Ascending aorta (tissue), 2 donors: ENCODE results near the gene ZCCHC2. TPM values are rescaled to one million over a fixed set of nuclear protein-coding genes. Genes with fewer than 3 reads are reported as not detected.
A peak's percentile ranks its signal among the peaks of the same experiment; 100 is the strongest.

Source experiments
- DNase-seq, 2 donors: peaks; one replicate each; pipeline ENCODE4 v3.0.0-alpha.2; 2019; ENCODE audit warnings: low spot score in 2 of 2
- H3K27ac ChIP-seq, 2 donors: fragments of 200-600 bp; sonication (generic); one replicate each; pipeline ENCODE4 v1.5.1; 2016 to 2017; ENCODE audit warnings: mild to moderate bottlenecking in 1 of 2
- H3K27me3 ChIP-seq: fragments of 200-600 bp; sonication (generic); one replicate; pipeline ENCODE4 v1.5.1; 2017
- H3K36me3 ChIP-seq, 2 donors: fragments of 200-600 bp; sonication (generic); one replicate each; pipeline ENCODE4 v1.5.1; 2016
- H3K4me1 ChIP-seq, 2 donors: fragments of 200-600 bp; sonication (generic); one replicate each; pipeline ENCODE4 v1.5.1; 2016 to 2017; ENCODE audit warnings: mild to moderate bottlenecking in 1 of 2
- H3K4me3 ChIP-seq, 2 donors: fragments of 200-600 bp; sonication (generic); one replicate each; pipeline ENCODE4 v1.5.1; 2016 to 2017; ENCODE audit warnings: mild to moderate bottlenecking in 1 of 2
- H3K9me3 ChIP-seq, 2 donors: fragments of 200-600 bp; sonication (generic); one replicate each; pipeline ENCODE4 v1.5.1; 2016
- intact Hi-C: fragments of 100-400 bp; cut with DNase I; formaldehyde crosslinking; loops from one replicate; pipeline ENCODE4 v1.15.1; 2023
- total RNA-seq: library from RNA; depleted of rRNA; stranded (reverse); fragments of >200 nt; gene quantifications from one replicate; pipeline ENCODE4 v1.1.0, GENCODE V29; 2016
- TF ChIP-seq, protein P1 (sequence below), 3 experiments: fragments of 200-600 bp in 2 of 3; fragments of 450-650 bp in 1 of 3; sonication (generic) in 2 of 3; IDR thresholded peaks; one replicate each; pipeline ENCODE4 v1.5.1; 2016 to 2019; ENCODE audit warnings: antibody characterized with exemption in 3 of 3, mild to moderate bottlenecking in 1 of 3, moderate library complexity in 1 of 3

The ZCCHC2 gene
- 22.9 TPM for total RNA-seq

DNA sequence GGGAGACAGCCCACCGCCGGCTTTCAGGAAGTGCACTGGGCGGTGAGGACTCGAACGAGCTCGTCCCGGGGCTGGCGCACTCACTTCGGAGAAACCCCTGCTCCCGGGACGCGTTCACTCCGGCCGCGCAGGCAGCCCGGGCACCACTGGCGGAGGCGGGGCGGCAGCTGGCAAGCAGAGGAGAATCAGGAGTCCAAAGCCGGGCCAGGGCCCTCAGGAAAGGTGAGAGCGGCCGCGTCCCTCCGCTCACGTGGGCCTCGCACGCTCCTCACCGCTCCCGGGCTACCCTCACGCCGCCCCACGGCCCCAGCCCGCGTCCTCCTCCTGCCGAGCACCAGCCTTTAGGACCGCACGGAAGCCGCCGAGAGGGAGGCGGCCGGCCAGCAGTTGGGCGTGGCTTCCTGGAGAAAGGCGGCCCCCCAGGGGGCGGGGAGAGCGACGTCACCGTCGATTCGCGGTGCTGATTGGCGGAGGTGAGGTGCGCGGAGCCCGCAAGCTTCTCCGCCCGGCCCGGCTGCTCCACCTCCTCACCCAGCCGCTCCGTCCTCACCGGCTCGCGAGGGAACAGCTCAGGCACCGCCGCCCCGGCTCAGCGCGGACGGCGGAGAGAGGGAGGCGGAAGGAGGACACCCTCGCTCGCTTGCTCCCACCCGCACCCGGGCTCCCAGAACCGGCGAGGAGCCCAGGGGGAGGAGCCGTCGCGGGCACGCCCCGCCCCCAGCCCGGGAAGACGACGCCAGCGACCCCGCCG lies at the start of gene ZCCHC2:
Gene ZCCHC2, plus strand, starts transcription at position 522 of the 751 bp plus-strand sequence. CDS start 400 bp downstream, outside the sequence.
- Histone ChIP-seq H3K4me1 (peaks cover 5 to 18% of the 10 kb centered on the region in 2 donors), H3K27ac (peak within 1 kb of the TSS; percentile 96 to 99), H3K4me3 (peak within 1 kb of the TSS; percentile 95 to 96), H3K36me3 (no peaks in the 10 kb centered on the region), H3K27me3 (no peaks in the 10 kb centered on the region), H3K9me3 (no peaks in the 10 kb centered on the region)
- TF ChIP-seq, protein P1, sequence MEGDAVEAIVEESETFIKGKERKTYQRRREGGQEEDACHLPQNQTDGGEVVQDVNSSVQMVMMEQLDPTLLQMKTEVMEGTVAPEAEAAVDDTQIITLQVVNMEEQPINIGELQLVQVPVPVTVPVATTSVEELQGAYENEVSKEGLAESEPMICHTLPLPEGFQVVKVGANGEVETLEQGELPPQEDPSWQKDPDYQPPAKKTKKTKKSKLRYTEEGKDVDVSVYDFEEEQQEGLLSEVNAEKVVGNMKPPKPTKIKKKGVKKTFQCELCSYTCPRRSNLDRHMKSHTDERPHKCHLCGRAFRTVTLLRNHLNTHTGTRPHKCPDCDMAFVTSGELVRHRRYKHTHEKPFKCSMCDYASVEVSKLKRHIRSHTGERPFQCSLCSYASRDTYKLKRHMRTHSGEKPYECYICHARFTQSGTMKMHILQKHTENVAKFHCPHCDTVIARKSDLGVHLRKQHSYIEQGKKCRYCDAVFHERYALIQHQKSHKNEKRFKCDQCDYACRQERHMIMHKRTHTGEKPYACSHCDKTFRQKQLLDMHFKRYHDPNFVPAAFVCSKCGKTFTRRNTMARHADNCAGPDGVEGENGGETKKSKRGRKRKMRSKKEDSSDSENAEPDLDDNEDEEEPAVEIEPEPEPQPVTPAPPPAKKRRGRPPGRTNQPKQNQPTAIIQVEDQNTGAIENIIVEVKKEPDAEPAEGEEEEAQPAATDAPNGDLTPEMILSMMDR (IDR thresholded peaks at IDR 0.05) = no peak
- DNase-seq = peak; percentile 90 to 98
- intact Hi-C loops = loop anchor here (1.0 to 10.0 kb wide), 8 partner anchors 60 to 1452 kb away; partner anchors contain the start of genes KDSR, SERPINB8 and VPS4B

DNA sequence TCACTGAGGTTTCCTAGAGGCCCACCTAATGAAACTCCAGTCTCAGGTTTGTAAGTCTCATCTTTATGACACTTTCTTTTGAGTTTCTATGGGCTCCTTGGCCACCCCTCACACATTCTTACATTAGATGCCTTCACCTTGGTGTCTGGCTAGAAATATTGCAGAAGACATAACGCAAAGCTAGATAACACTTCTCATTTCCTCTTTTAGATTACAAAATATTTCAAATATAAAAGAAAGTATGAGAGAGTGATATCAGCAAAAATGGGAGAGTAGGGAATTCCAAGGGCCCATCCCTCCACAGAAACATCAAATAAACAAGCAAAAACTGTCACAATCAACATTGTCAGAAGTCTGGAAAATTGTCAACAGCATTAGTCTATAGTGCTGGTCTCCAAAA lies 43.3 kb upstream of the ZCCHC2 start:
- TF ChIP-seq, protein P1 (IDR thresholded peaks at IDR 0.05) = no peak
- intact Hi-C loops = no loop called here
- Histone ChIP-seq H3K4me1 (no peaks in the 10 kb centered on the region), H3K9me3 (peaks cover 7 to 15% of the 10 kb centered on the region in 2 donors), H3K36me3 (no peaks in the 10 kb centered on the region), H3K27ac (no peak overlapping the region), H3K4me3 (no peak overlapping the region), H3K27me3 (no peaks in the 10 kb centered on the region)
- no peak for DNase-seq

DNA sequence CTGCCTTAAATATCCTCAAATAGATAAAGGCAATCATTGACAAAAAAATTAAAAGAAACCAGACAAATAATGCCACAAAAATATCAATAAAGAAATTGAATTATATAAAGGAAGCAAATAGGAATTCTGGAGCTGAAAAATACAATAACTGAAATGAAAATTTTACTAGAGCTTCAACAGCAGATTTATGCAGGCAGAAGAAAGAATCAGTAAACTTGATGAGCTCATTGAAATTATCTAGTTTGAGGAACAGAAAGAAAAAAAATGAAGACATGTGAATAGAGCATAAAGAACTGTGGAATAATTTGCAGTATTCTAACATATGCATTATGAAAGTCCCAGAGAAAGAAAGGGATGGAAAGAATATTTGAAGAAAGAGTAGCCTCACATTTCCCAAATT lies 41.9 kb upstream of the ZCCHC2 start:
- Histone ChIP-seq H3K27ac (no peak overlapping the region), H3K4me1 (no peaks in the 10 kb centered on the region), H3K36me3 (no peaks in the 10 kb centered on the region), H3K27me3 (no peaks in the 10 kb centered on the region), H3K4me3 (no peak overlapping the region), H3K9me3 (peaks cover 7 to 15% of the 10 kb centered on the region in 2 donors)
- TF ChIP-seq, protein P1 (IDR thresholded peaks at IDR 0.05) = no peak
- no peak for DNase-seq
- intact Hi-C loops = no loop called here

DNA sequence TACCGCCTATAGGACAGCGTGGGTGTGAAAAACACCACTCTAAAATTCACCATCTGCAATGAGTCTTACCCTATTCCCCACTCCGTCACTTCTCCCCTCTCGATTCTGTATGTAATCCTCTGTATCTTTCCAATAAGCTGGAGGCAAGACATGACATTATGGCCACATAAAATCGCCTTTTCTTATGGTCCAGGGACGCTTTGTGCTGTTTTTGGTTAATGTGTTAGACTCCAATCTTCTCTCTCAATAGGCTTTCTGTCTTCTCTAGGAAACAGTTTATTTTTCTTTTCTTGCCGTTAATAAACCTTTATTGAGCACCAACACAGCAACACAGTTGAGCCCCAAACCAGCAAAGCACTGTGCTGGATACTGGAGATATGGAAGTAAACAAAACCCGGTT lies 37.9 kb upstream of the ZCCHC2 start:
- TF ChIP-seq, protein P1 (IDR thresholded peaks at IDR 0.05) = no peak
- intact Hi-C loops = no loop called here
- H3K9me3 ChIP-seq = peaks cover 7 to 17% of the 10 kb centered on the region in 2 donors
- DNase-seq = no peak
- no peak overlapping the region for H3K4me3 ChIP-seq
- no peaks in the 10 kb centered on the region for H3K27me3 ChIP-seq
- no peaks in the 10 kb centered on the region for H3K4me1 ChIP-seq
- no peak overlapping the region for H3K27ac ChIP-seq
- H3K36me3 ChIP-seq = no peaks in the 10 kb centered on the region

DNA sequence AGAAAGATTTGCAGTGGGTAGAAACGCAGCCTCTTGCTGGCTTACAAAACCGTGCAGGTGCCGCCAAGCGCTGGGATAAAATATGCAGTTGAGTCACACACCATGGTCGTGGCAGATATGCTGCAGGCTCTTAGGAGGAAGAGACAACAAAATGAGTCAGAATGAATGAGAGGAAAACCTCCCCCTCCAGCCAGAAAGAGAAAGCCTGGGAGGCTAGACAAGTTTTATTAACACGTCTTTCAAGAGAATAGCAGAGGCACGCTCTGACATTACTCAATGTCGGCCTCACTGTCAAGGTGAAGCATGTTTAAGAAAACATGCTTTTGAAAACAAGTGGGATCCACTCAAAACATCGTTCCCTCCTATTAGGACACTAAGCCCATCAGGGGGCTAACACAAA lies 37.1 kb upstream of the ZCCHC2 start:
- DNase-seq = no peak
- no peak overlapping the region for H3K4me3 ChIP-seq

More for the DNA sequence above, 37.1 kb upstream of the ZCCHC2 start:
- TF ChIP-seq, protein P1 (IDR thresholded peaks at IDR 0.05) = no peak
- H3K36me3 ChIP-seq = no peaks in the 10 kb centered on the region
- intact Hi-C loops = no loop called here
- peaks cover 2 to 10% of the 10 kb centered on the region in 2 donors for H3K9me3 ChIP-seq
- no peaks in the 10 kb centered on the region for H3K27me3 ChIP-seq
- no peak overlapping the region for H3K27ac ChIP-seq
- H3K4me1 ChIP-seq = no peaks in the 10 kb centered on the region
